Measurements from ENCODE around the gene TLE1.

The TLE1 gene

GRCh38 chr9:81538890-81539289, 150.5 kb downstream of the TLE1 start:
- no peak for DNase-seq

GRCh38 chr9:81537964-81538363, 151.4 kb downstream of the TLE1 start:
- no peak for DNase-seq

DNA sequence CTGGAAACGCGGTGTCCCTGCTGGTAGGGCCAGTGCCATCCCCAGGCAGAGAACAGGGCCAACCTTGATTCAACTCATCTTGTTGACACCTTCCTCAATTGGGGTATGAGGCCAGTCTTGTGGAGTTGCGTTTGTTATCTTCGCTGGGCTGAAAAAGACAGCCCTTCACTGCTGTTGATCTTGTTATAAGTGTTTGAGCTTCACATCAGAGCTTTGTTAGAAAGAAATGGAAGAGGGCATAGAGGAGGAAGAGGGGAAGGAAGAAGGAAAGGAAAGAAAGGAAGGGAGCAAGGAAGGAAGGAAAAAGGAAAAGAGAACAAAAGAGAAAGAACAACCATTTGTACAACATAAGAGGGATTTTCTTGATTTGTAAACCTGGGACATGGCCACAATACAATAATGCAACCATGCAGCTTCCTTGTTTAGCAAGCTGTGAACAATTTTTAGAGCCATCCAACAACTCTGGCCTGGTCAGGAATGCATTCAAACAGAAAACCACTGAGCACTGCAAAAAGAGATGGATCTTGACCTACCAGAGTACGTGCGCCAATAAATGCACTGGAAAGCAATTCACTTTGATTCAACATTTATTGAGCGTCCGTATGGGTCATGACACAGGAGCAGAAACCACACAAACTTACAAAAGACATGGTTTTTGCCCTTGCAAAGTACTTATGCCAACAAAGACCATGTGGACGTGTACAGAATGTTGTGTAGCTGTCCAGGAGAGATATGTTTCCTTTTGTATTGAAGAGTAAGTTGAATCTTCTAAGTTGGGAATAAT, 152.9 kb downstream of the TLE1 start:
- no peak for DNase-seq

GRCh38 chr9:81535542-81536241, 153.7 kb downstream of the TLE1 start:
- no peak for DNase-seq

- DNase-seq = no peak
Measured at GRCh38 chr9:81534138-81534875, 155.0 kb downstream of the TLE1 start.

All from activated CD4-positive, alpha-beta T cell treated with anti-CD3 and anti-CD28 coated beads for 48 hours (primary cell).